ENCODE data around the gene GNA12.

Gene GNA12

GRCh38 chr7:2710286-2710655 is 133.8 kb downstream of the GNA12 start:
- Histone ChIP-seq H3K79me2 (ENCODE audit: low read length) (no peaks in the 10 kb centered on the region), H3K27ac (ENCODE audit: low read length) (peak overlapping the region; percentile 93), H3K9ac (ENCODE audit: low read length) (peak overlapping the region; percentile 86), H4K20me1 (ENCODE audit: insufficient read depth, low read length) (no peaks in the 10 kb centered on the region), H3K36me3 (replicated peaks; ENCODE audit: insufficient read depth, low read length) (no peaks in the 10 kb centered on the region), H3K4me1 (ENCODE audit: low read length) (peaks cover 32% of the 10 kb centered on the region), H3K27me3 (replicated peaks; ENCODE audit: insufficient read depth, low read length) (no peaks in the 10 kb centered on the region), H3K9me2 (replicated peaks; ENCODE audit: insufficient read depth, low read length) (no peaks in the 10 kb centered on the region), H3F3A (ENCODE audit: insufficient read depth, low read length) (peaks cover 25% of the 10 kb centered on the region), H3K9me3 (replicated peaks; ENCODE audit: insufficient read depth, low read length) (no peaks in the 10 kb centered on the region), H3K4me3 (ENCODE audit: low read length) (peak overlapping the region; percentile 64), H2AFZ (ENCODE audit: low read length) (peak overlapping the region; percentile 76), H3K4me2 (ENCODE audit: low read depth, low read length) (peak overlapping the region; percentile 95)
- no peak for TF ChIP-seq EZH2 (optimal IDR thresholded peaks at IDR 0.05; ENCODE audit: low read depth, low read length)
- TF ChIP-seq CTCF (IDR thresholded peaks at IDR 0.05; ENCODE audit: low read length) = no peak
- no peak for TF ChIP-seq EZH2phosphoT487 (IDR thresholded peaks at IDR 0.05; ENCODE audit: low read length)
- DNase-seq = peak; percentile 87

GRCh38 chr7:2709553-2710285 is 134.4 kb downstream of the GNA12 start:
- no peaks in the 10 kb centered on the region for H3K9me3 ChIP-seq (replicated peaks; ENCODE audit: insufficient read depth, low read length)
- no peaks in the 10 kb centered on the region for H3K9me2 ChIP-seq (replicated peaks; ENCODE audit: insufficient read depth, low read length)
- H3K79me2 ChIP-seq (ENCODE audit: low read length) = no peaks in the 10 kb centered on the region
- no peaks in the 10 kb centered on the region for H4K20me1 ChIP-seq (ENCODE audit: insufficient read depth, low read length)
- H2AFZ ChIP-seq (ENCODE audit: low read length) = peak overlapping the region; percentile 81
- peak overlapping the region; percentile 86 for H3K9ac ChIP-seq (ENCODE audit: low read length)
- peaks cover 23% of the 10 kb centered on the region for H3F3A ChIP-seq (ENCODE audit: insufficient read depth, low read length)
- peak; percentile 94 for DNase-seq
- TF ChIP-seq CTCF (IDR thresholded peaks at IDR 0.05; ENCODE audit: low read length) = peak; percentile 98
- TF ChIP-seq EZH2phosphoT487 (IDR thresholded peaks at IDR 0.05; ENCODE audit: low read length) = no peak
- H3K4me2 ChIP-seq (ENCODE audit: low read depth, low read length) = peak overlapping the region; percentile 95
- peak overlapping the region; percentile 93 for H3K27ac ChIP-seq (ENCODE audit: low read length)
- H3K27me3 ChIP-seq (replicated peaks; ENCODE audit: insufficient read depth, low read length) = no peaks in the 10 kb centered on the region
- peak overlapping the region; percentile 64 for H3K4me3 ChIP-seq (ENCODE audit: low read length)
- H3K36me3 ChIP-seq (replicated peaks; ENCODE audit: insufficient read depth, low read length) = no peaks in the 10 kb centered on the region
- peaks cover 27% of the 10 kb centered on the region for H3K4me1 ChIP-seq (ENCODE audit: low read length)

GRCh38 chr7:2708547-2709310 is 135.4 kb downstream of the GNA12 start:
- TF ChIP-seq EZH2 (optimal IDR thresholded peaks at IDR 0.05; ENCODE audit: low read depth, low read length) = no peak
- no peak for TF ChIP-seq CTCF (IDR thresholded peaks at IDR 0.05; ENCODE audit: low read length)
- no peak for TF ChIP-seq EZH2phosphoT487 (IDR thresholded peaks at IDR 0.05; ENCODE audit: low read length)
- Histone ChIP-seq H3K4me2 (ENCODE audit: low read depth, low read length) (peak overlapping the region; percentile 95), H3K9me2 (replicated peaks; ENCODE audit: insufficient read depth, low read length) (no peaks in the 10 kb centered on the region), H3K4me1 (ENCODE audit: low read length) (peaks cover 22% of the 10 kb centered on the region), H3K9me3 (replicated peaks; ENCODE audit: insufficient read depth, low read length) (no peaks in the 10 kb centered on the region), H4K20me1 (ENCODE audit: insufficient read depth, low read length) (no peaks in the 10 kb centered on the region), H3K36me3 (replicated peaks; ENCODE audit: insufficient read depth, low read length) (no peaks in the 10 kb centered on the region), H3K27me3 (replicated peaks; ENCODE audit: insufficient read depth, low read length) (no peaks in the 10 kb centered on the region), H3K4me3 (ENCODE audit: low read length) (peak overlapping the region; percentile 64; the same call in 1 of the 2 replicates), H3K27ac (ENCODE audit: low read length) (no peak overlapping the region), H3K79me2 (ENCODE audit: low read length) (no peaks in the 10 kb centered on the region), H3K9ac (ENCODE audit: low read length) (peak overlapping the region; percentile 86), H3F3A (ENCODE audit: insufficient read depth, low read length) (peaks cover 22% of the 10 kb centered on the region), H2AFZ (ENCODE audit: low read length) (peak overlapping the region; percentile 81; the same call in 1 of the 2 replicates)
- no peak for DNase-seq

All from MM.1S (cell line).